ENCODE data around the gene CELA1.

CELA1 gene

DNA sequence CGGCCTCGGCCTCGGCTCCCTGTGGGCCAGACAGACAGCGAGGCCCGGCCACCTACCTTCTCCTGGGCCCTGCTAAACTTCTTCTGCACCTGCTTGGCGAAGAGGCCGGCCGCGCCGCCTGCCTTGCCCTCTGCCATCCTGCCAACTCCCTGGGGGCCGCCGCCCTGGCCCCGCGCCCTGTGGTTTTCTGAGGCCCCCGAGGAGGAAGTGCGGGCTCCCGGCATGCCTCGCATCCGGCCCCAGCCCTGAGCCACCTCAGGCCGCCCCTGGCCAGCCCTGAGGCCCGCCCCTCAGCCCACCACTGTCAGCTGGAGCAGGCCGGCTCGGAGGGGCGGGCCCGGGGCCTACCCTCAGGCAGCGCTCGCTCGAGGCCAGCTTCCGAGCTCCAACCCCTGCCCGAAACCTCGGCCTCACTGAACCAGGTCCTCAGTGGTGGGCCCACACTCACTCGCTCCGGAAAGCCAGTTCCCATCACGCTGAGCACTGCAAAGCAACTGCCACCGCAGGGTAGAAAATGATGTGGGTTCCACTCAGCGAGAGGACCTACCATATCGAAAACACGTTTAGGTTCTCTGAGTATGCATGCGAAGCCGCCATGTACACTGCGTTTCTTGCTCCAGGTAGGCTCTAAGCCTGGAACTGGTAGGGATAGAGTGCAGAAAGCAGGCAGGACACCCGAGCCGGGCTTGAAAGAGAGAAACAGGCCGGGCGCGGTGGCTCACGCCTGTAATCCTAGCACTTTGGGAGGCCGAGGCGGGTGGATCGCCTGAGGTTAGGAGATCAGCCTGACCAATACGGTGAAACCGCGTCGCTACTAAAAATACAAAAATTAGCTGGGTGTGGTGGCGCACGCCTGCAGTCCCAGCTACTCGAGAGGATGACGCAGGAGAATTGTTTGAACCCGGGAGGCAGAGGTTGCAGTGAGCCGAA lies 22.2 kb downstream of the CELA1 start, which contains the start of gene BIN2:
Gene BIN2, minus strand, starts transcription at position 209 of the 930 bp plus-strand sequence. Its CDS starts 72 bp downstream, at position 137.
- no peak for DNase-seq (ENCODE audit: low read depth)
- TF ChIP-seq, protein P1, sequence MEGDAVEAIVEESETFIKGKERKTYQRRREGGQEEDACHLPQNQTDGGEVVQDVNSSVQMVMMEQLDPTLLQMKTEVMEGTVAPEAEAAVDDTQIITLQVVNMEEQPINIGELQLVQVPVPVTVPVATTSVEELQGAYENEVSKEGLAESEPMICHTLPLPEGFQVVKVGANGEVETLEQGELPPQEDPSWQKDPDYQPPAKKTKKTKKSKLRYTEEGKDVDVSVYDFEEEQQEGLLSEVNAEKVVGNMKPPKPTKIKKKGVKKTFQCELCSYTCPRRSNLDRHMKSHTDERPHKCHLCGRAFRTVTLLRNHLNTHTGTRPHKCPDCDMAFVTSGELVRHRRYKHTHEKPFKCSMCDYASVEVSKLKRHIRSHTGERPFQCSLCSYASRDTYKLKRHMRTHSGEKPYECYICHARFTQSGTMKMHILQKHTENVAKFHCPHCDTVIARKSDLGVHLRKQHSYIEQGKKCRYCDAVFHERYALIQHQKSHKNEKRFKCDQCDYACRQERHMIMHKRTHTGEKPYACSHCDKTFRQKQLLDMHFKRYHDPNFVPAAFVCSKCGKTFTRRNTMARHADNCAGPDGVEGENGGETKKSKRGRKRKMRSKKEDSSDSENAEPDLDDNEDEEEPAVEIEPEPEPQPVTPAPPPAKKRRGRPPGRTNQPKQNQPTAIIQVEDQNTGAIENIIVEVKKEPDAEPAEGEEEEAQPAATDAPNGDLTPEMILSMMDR (IDR thresholded peaks at IDR 0.05; ENCODE audit: control insufficient read depth, extremely low read depth, insufficient read depth): no peak
- no peak within 1 kb of the TSS for H3K4me3 ChIP-seq (ENCODE audit: low read depth, low read length)

DNA sequence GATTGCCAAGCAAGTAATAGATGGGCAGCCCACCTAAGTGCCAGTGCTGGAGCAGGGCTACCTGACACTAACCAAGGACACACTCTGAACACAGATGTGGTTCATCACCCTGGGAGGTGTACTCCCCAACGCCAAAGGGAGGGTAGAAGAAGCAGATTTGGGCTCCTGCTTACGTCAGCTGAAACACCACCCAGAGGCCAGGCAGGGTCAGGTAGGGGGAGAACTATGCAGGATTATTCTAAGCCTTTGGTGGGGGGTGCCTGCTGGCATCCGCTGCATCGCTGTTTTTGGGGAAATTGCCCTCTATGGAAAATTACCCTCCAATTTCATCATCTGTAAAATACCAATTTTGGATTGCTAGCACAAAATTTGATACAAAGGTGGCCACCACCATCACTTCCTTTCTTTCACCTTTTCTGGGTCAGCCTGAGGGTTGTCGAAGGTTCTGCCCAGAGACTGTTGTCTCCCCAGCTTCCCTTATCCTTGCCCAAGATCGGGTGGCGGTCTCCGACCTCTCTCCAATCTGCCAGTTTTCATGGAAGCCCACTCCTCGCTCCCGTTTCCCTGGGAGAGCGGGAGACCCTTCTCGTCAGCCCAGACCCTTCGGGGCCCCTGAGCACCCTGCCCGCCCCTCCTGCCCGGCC lies 23.0 kb downstream of the CELA1 start:
- TF ChIP-seq, protein P1 (IDR thresholded peaks at IDR 0.05; ENCODE audit: control insufficient read depth, extremely low read depth, insufficient read depth): no peak
- DNase-seq (ENCODE audit: low read depth): no peak
- no peak overlapping the region for H3K4me3 ChIP-seq (ENCODE audit: low read depth, low read length)

DNA sequence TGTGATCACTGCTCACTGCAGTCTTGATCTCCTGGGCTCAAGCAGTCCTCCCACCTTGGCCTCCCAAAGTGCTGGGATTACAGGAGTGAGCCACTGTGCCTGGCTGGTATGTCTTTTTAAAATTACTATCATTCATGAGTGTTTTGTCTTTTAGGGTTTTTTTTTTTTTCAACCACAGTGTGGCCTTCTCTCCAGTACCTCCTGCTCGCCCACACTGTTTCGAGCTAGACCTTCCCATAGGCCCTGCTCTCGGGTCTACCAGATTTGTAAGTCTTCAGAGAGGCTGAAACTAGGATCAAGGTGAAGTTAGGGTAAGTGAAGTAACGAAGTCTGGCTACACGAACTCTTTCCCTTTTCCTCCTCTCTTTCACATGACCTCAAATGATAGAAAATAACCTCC lies 24.0 kb downstream of the CELA1 start:
- TF ChIP-seq, protein P1 (IDR thresholded peaks at IDR 0.05; ENCODE audit: control insufficient read depth, extremely low read depth, insufficient read depth): no peak
- DNase-seq (ENCODE audit: low read depth): no peak
- no peak overlapping the region for H3K4me3 ChIP-seq (ENCODE audit: low read depth, low read length)

DNA sequence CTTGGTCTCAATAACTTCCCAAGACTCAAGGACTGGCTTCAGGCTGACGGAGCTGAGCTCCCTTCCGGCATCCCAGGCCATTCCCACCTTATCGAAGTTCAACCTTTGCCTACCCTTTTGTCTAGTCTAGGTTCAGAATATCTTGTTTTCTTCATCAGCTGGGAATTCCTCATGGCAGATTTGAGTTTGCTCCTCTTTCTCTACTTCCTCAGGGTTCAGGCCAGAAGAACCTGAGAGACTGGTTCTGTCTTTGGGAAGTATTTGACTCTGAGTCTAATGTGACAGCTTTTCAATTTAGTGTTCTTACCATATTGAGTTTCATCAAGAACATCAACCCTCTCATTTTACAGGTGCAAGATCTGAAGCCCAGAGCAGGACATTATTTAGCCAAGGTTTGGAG lies 24.6 kb downstream of the CELA1 start:
- TF ChIP-seq, protein P1 (IDR thresholded peaks at IDR 0.05; ENCODE audit: control insufficient read depth, extremely low read depth, insufficient read depth): no peak
- no peak for DNase-seq (ENCODE audit: low read depth)
- no peak overlapping the region for H3K4me3 ChIP-seq (ENCODE audit: low read depth, low read length)

DNA sequence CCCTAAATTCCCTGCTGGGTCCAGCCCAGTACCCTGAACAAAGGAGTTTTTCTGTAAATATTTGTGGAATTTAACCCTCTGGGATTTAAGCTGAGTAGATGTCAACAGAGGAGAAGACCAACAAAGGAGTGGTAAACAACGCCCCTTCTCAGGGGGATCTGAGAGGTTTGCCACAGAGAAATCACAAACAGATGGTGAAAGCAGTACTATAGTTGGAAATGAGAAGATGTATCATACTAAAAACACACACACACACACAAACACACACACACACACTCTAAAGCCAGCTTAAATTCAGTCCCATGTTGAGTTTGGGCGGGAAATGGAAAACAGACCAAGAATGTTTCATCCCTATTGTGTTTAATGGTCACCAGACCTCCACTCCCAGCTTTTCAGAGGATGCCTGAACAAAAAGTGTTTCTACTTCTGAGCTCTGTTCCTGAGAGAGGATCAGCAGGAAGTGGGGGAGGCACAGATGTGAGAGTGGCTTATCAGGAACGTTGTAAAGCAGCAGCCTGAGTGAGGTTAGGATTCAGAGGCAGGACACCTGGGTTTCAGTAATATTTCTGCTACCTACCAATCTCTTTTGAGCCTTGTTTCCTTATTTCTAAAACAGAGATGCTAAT lies 25.7 kb downstream of the CELA1 start:
- no peak for DNase-seq (ENCODE audit: low read depth)
- H3K4me3 ChIP-seq (ENCODE audit: low read depth, low read length): no peak overlapping the region
- TF ChIP-seq, protein P1 (IDR thresholded peaks at IDR 0.05; ENCODE audit: control insufficient read depth, extremely low read depth, insufficient read depth): no peak

DNA sequence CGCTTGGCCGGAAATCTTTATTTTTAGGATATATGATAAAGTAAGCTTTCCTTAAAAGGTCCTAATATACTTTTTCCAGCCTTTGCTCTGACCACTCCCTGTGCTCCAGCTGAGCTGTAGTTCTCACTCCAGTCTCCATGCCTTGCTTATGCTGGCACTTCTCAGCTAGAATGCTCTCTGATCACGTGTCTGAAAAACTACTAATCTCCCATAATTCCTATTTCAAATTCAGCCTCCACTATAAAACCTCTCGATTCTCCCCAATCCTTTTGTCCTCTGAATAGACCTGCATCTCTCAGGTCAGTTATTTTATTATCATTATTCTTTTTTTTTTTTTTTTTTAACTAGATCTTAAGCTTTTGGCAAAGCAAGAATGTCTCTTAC lies 26.2 kb downstream of the CELA1 start:
- TF ChIP-seq, protein P1 (IDR thresholded peaks at IDR 0.05; ENCODE audit: control insufficient read depth, extremely low read depth, insufficient read depth): no peak
- no peak overlapping the region for H3K4me3 ChIP-seq (ENCODE audit: low read depth, low read length)
- DNase-seq (ENCODE audit: low read depth): no peak
